Nephron progenitor cell (in vitro differentiated cells): ENCODE data around the gene C11orf16.

ENCODE experiments used
- DNase-seq: peaks from one replicate; pipeline ENCODE4 v3.0.0; 2021
- H3K27ac Mint-ChIP-seq: 2 replicates; pipeline ENCODE4 v1.8.0; 2021; ENCODE audit warnings: mild to moderate bottlenecking, moderate library complexity, mixed read lengths
- H3K27me3 Mint-ChIP-seq: 2 replicates; pipeline ENCODE4 v1.8.0; 2021; ENCODE audit warnings: mild to moderate bottlenecking, low read depth, mixed read lengths; ENCODE audit not compliant: poor library complexity
- H3K36me3 Mint-ChIP-seq: 2 replicates; pipeline ENCODE4 v1.8.0; 2021; ENCODE audit warnings: low read depth, mixed read lengths
- H3K4me1 Mint-ChIP-seq: 2 replicates; pipeline ENCODE4 v1.8.0; 2021; ENCODE audit warnings: mixed read lengths
- H3K4me3 Mint-ChIP-seq: 2 replicates; pipeline ENCODE4 v1.8.0; 2021; ENCODE audit warnings: mild to moderate bottlenecking, moderate library complexity, mixed read lengths
- H3K9me3 Mint-ChIP-seq: 2 replicates; pipeline ENCODE4 v1.8.0; 2021; ENCODE audit warnings: mild to moderate bottlenecking, moderate library complexity, mixed read lengths
- TF ChIP-seq, protein P1 (sequence below): fragments of 200-600 bp; sonication (generic); IDR thresholded peaks from 2 replicates; pipeline ENCODE4 v1.5.0; 2021; ENCODE audit warnings: antibody characterized with exemption

Gene C11orf16

GRCh38 chr11:8959546-8960166, 26.9 kb upstream of the C11orf16 start:
- Mint-ChIP-seq H3K4me3 (no peak overlapping the region), H3K9me3 (no peaks in the 10 kb centered on the region), H3K36me3 (peaks cover 18% of the 10 kb centered on the region), H3K27ac (no peak overlapping the region), H3K27me3 (no peaks in the 10 kb centered on the region), H3K4me1 (peaks cover 20% of the 10 kb centered on the region)
- TF ChIP-seq, protein P1, sequence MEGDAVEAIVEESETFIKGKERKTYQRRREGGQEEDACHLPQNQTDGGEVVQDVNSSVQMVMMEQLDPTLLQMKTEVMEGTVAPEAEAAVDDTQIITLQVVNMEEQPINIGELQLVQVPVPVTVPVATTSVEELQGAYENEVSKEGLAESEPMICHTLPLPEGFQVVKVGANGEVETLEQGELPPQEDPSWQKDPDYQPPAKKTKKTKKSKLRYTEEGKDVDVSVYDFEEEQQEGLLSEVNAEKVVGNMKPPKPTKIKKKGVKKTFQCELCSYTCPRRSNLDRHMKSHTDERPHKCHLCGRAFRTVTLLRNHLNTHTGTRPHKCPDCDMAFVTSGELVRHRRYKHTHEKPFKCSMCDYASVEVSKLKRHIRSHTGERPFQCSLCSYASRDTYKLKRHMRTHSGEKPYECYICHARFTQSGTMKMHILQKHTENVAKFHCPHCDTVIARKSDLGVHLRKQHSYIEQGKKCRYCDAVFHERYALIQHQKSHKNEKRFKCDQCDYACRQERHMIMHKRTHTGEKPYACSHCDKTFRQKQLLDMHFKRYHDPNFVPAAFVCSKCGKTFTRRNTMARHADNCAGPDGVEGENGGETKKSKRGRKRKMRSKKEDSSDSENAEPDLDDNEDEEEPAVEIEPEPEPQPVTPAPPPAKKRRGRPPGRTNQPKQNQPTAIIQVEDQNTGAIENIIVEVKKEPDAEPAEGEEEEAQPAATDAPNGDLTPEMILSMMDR = peak; percentile 63
- peak; percentile 28 for DNase-seq

DNA sequence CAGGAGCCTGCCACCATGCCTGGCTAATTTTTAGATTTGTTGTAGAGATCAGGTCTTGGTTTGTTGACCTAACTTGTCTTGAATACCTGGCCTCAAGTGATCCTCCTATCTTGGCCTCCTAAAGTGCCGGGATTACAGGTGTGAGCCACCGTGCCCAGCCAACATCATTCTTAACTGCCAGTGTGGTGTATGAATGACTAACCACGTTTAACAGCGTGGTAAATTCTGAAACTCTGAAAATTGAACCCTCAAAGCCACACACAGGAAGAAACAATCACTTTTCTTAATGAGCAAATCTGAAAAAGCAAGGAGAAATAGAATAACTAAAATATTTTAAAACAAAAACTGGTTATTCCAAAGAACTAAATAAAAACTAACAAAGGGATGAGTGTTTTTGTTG, 24.1 kb upstream of the C11orf16 start:
- Mint-ChIP-seq H3K36me3 (peaks cover 35% of the 10 kb centered on the region), H3K9me3 (no peaks in the 10 kb centered on the region), H3K27ac (no peak overlapping the region), H3K27me3 (no peaks in the 10 kb centered on the region), H3K4me1 (peaks cover 5% of the 10 kb centered on the region), H3K4me3 (no peak overlapping the region)
- DNase-seq = no peak
- TF ChIP-seq, protein P1 = no peak

GRCh38 chr11:8948886-8949285, 16.1 kb upstream of the C11orf16 start:
- H3K9me3 Mint-ChIP-seq = no peaks in the 10 kb centered on the region
- TF ChIP-seq, protein P1 = no peak
- peaks cover 28% of the 10 kb centered on the region for H3K36me3 Mint-ChIP-seq
- no peak overlapping the region for H3K4me3 Mint-ChIP-seq
- no peaks in the 10 kb centered on the region for H3K27me3 Mint-ChIP-seq
- no peaks in the 10 kb centered on the region for H3K4me1 Mint-ChIP-seq
- H3K27ac Mint-ChIP-seq = no peak overlapping the region
- no peak for DNase-seq

DNA sequence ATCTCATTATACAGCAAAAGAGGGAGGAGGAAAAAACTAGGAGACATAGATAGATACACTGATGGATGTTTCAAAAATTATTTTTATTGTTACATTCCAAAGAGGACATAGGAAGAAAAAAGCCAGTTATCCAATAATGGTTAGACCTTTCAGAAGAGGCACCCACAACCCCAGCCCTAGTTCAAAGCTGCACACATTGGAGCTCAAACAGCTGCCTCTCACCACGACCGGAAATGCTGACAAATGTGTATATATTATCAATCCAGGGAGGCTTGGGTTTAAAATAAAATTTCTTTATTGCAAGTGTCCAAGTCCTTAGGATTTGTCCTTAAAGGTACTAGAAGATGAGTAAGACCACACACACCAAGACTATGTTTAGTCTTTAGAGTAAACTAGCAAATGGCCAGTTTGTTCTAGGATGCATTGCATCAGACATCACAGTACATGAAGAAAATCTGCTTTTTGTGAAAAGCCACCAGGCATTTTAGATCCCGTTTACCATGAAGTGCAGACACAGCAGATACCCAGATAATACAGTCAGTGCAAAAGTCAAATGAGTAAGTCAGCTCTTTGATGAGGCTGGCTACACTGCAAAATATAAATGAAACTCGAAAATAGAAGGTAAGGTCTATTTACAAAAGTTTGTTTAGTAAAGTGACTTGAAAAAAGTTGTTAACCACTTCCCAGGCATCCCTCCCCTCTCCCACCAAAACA, 14.6 kb upstream of the C11orf16 start:
- no peak overlapping the region for H3K4me3 Mint-ChIP-seq
- H3K27ac Mint-ChIP-seq = no peak overlapping the region
- no peaks in the 10 kb centered on the region for H3K4me1 Mint-ChIP-seq
- DNase-seq = no peak
- H3K9me3 Mint-ChIP-seq = no peaks in the 10 kb centered on the region
- H3K36me3 Mint-ChIP-seq = peaks cover 16% of the 10 kb centered on the region
- TF ChIP-seq, protein P1 = no peak
- peaks cover 2% of the 10 kb centered on the region for H3K27me3 Mint-ChIP-seq

GRCh38 chr11:8942518-8943066, 9.8 kb upstream of the C11orf16 start, which contains the start of gene ASCL3:
ASCL3 (minus strand) TSS chr11:8943016; CDS start chr11:8938161, 4,855 bp downstream.
- TF ChIP-seq, protein P1 = no peak
- DNase-seq = no peak
- no peak within 1 kb of the TSS for H3K4me3 Mint-ChIP-seq
- no peak within 1 kb of the TSS for H3K27ac Mint-ChIP-seq
- H3K4me1 Mint-ChIP-seq = peaks cover 4% of the 10 kb centered on the region
- H3K27me3 Mint-ChIP-seq = peaks cover 6% of the 10 kb centered on the region
- H3K36me3 Mint-ChIP-seq = peaks cover 7% of the 10 kb centered on the region
- no peaks in the 10 kb centered on the region for H3K9me3 Mint-ChIP-seq
